ENCODE results near the gene STOX2.

Gene STOX2

DNA sequence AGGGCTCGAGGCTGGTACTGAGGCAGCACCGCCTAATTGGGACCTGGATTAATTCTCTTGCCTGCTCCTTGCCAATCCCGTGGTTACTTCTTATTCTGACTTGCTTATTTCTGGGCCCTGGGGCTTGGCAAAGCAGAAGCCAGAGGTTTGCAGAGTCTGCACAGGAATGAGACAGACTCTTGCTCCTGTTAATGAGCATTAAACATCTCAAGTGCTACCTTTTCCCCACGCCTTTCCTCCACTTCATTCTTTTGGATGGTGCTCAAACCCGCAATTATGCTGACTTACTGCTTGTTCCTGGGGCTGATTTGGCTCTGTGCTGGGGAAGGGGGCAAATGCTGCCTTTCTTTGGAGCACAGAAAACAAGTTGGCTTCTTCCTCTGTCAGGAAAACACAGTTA lies 16.5 kb upstream of the STOX2 start:
- DNase-seq (ENCODE audit: low read depth, low spot score), result no peak

DNA sequence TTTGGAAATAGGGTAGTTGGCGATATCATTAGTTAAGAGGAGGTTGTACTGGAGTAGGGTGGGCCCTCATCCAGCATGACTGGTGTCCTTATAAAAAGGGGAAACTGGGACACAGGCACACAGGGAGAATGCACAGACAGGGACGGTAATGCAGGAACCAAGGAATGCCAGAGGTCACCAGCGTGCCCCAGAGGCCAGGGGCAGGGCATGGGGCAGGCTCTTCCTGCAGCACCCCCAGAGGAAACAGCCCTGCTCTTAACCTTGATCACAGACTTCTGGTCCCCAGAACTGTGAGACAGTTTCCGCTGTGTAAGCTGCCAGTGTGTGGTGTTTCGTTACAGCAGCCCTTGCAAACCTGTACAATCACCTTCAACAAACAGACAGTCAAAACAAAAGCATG lies 15.9 kb upstream of the STOX2 start:
- DNase-seq (ENCODE audit: low read depth, low spot score), result no peak

DNA sequence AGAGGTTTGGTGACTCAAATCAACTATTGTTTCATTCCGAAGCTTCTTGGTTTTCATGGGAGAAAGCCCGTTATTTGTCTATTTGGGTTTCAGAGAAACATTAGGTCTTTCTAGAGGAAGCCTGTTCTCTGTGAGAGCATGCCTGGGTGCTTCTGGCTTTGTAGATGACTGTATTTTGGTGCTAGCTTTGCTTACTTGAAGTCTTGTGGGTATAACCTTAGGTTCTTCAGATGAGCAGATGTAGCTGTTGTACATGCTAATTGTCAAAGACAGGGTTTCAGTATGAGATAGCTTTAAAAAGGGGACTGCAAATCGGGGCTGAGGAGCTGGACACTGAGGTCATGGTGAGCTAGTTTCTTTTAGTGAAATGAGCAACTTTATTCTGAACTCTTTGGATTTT lies 7.9 kb upstream of the STOX2 start:
- no peak for DNase-seq (ENCODE audit: low read depth, low spot score)

DNA sequence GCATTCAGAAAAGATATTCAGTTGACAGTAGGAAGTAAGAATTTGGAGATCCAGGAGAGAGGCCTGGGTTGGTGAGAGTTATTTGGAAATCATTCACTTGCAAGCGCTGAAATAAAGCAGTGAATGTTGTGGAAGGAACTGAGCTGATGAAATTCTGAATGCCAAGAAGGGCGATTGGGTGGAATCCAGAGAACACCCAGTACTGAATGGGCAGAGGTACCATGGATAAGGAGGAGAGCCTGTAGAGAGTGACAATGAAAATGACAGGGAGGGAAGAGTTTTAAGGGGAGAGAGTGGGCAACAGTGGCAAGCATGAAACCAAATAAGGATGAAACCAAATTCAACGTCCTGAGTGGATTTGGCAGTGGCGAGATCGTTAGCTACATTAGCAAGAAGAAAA lies 6.7 kb upstream of the STOX2 start:
- DNase-seq (ENCODE audit: low read depth, low spot score), result no peak

DNA sequence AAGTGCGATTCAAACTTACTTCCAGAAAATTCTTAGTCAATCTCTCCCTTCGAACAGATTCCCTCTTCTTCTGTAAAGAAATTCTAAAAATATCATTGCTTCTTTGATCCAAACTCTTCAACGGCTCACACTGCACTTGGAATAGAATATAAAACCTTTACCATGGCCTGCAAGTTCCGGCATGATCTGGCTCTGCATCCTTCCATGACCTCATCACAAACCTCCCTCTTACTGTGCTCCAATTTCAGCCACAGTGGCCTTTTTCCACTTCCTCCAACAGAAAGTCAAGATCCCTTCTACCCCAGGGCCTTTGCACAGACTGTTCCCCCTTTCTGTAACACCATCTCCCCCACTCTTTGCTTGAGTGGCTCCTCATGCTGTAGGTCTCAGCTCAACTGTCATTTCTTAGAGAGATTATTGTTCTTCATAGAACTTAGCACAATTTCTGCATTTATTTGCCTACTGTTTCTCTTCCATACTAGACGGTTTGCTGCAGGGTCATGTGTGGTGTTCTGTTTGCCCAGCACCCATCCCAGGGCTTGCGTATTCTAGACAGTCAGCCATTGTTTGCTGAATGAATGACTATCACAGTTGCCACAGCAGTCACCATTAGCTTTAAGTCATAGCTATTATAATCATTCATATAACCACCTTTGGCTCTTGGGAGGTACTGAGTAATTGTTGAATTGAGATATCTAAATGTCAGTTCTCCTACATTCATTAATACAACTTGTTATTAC lies 1.9 kb upstream of the STOX2 start:
- DNase-seq (ENCODE audit: low read depth, low spot score), result no peak

DNA sequence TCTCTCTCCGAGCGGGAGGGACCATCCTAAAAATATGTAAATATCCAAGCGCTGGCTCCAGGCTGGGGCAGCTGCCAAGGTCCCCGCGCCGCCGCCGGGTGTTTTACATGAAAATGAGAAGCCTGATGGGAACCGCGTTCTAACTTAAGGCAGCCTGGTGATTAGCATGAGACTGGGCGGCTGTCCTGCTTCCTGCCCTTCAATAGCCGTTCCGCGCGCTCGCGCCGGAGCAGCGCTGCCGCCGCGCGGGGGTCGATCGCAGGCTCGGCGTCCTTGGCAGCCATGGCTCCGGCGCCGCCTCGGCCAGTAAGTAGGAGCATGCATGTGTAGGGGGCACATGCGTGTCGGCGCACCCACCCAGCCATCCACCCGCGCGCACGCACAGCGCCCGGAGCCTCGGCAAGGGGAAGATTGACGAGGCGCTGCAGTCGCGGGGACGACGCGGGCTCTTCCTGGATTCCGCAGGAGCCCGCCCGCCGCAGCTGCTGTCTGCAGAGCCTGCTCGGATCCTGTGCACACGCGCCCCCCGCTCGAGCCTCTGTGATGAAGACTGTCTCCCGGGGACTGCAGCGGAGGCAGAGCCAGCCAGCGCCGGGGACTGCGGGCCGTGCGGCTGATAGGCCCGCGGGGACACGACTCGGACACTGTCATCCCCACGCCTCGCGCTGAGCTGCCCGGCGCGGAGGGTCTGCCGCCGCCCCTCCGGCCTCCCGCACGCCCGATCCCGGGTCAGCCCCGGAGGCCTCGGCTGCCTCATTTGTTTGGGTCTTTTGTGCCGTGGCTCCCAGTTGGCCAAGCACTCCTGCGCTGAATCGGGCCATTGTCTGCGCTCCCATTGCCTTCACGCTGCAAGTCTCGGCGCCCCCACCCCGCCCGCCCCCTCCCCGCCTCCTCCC lies 734 bp downstream of the STOX2 start:
- peak; percentile 94 for DNase-seq (ENCODE audit: low read depth, low spot score)

DNA sequence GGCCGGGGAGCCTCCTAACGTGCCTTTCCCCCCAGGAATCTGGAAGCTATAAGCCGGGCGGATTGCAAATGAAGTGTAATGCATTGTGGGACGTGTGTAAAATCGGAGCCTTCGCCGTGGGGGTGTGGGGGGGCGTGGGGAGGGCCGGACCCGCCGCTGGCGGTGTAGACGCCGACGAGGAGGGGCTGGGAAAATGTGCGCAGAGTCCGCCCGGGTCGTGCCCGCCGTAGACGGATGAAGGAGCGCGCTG lies 1.3 kb downstream of the STOX2 start:
- no peak for DNase-seq (ENCODE audit: low read depth, low spot score)

DNA sequence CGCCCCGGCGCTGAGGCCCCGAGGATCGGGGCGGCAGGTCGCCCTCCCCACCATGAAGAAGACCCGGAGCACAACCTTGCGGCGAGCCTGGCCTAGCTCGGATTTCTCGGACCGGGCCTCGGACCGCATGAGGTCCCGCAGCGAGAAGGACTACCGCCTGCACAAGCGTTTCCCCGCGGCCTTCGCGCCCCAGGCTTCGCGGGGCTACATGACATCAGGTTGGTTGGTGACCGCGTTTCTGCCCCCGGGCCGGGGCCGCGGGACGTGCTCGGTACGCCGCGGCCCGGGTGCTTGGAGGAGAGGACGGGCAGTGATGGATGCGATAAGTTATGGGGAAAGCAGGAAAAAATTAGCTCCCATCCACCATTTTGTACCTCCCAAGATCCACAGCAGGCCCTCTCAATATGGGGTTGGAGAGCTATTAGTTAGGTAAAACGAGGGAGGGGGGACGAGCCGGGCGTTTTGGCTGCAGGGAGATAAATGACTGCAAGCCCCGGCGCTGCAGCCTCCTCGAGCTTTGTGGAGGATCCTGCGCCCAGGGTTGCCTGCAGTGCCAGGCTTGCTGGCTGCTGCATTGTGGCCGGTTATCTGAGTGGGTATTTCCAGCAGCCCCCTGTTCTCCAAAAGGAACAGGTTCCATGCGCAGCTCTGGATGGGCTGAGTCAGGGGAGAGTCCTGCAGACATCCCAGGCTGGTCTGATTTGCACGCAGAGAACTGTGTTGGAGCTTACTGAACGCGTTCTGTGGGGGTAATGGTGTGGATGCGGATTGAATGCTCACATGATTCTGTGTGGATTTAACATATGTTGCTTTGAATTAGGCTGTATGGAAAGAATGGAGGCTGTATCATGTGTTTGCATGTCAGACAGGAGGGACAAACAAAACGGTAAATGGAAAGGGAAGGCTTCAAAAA lies 1.9 kb downstream of the STOX2 start:
- peak; percentile 77 for DNase-seq (ENCODE audit: low read depth, low spot score)

DNA sequence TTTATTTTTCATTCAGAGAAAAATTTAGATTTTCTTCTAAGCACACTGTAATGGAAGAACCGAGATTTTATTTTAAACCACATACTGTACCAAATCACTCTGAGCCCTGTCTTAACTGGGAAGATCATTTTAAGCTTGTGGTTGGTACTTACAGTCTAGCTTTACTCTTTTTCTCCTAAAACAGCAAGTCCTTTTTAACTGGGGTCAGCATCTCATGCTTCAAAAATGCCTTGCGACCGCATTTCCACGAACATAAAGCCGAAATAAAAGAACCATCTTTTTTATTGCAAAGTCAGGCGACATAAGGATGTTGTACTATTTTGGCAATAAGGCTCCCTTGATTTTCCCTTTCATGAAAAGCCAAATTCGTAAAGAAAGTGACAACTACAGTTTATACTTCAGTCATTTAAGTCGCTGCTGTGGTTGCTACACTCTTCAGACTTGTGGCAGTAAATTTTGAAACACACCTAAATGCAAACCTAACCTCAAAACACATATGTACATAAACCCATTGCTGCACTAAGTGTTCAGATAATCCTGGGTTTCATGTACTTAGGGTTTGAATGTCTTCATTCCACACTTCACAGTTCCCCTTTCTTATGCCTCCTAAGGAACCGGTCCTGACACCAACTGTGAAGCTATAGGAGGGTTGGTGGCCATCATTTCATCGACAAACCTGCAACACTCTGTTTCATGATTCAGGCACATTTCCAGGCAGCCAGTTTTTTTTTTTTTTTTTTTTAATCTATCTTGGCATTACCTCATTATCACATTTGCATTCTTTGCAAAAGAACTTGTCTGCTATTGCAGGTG lies 3.0 kb downstream of the STOX2 start:
- no peak for DNase-seq (ENCODE audit: low read depth, low spot score)

DNA sequence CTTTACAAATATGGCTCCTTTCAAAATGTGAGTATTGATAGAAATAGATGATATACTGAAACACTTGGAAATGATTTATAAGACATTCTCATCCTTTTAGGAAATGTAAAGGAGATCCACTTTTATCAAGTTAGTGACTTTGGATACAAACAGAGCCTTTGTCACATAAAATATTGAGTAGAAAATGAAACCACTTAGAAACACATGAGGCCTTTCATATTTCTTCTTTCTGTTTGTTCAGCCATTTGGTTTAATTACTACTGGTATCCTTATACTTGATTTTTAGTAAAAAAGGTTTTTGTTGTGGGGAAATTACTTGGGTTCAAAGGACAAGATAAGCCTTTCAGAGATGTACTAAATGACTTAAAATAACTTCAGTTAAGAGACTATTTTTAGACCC lies 4.1 kb downstream of the STOX2 start:
- no peak for DNase-seq (ENCODE audit: low read depth, low spot score)

DNA sequence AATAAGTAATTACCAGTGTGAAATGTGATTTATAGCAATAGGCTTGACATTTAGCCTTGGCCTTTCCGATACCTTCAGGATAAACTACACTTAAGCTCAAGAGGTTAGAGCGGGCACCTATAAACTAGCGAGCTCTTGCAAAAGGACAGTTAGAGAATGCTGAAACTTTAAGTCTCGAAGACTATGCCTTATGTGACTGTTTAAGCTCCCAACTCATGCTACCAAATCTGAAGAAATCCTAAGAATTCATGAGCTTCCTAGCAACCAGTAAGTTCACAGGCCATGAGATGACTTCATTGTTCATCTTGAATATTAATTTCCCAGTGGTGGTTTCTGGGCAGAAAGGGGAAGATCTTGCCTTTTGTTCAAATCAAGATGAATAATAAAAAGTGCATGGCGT lies 4.7 kb downstream of the STOX2 start:
- no peak for DNase-seq (ENCODE audit: low read depth, low spot score)

DNA sequence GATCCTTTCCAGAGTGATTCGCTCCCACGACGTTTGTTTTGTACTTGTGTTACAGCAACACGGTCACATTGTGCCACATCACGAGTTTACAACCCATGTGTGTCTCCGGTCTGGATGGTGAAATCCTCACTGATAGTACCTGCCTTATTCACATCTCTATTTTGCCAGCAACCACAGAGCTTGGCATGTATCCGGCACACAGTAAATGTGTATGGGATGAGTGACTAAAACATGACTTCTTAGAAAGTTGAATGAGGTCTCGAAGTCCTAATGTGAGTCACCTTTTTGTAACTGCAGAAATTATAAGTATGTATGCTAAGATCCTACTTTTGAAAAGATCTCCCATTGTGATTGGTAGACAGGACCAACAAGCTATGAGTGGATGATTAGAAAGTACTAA lies 7.5 kb downstream of the STOX2 start:
- DNase-seq (ENCODE audit: low read depth, low spot score), result no peak

DNA sequence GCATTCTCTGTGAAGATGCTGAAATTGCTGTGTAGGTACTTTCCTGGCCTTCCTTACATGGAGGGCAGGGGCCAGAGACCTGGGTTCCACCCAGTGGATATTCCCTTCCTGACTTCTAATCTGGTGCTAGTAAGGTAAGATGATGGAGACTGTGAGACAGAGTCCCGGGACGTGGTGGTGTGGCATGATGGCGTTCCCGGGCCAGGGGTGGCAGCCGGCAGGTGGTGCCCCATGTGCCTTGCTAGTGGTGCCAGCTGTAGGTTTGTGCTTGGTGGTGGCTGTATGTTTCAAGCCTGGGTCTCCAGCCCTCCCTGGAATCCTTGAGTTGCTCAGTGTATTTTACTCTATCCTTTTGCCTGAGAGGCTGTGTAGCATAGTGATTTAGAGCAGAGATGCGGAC lies 10.9 kb downstream of the STOX2 start:
- no peak for DNase-seq (ENCODE audit: low read depth, low spot score)

DNA sequence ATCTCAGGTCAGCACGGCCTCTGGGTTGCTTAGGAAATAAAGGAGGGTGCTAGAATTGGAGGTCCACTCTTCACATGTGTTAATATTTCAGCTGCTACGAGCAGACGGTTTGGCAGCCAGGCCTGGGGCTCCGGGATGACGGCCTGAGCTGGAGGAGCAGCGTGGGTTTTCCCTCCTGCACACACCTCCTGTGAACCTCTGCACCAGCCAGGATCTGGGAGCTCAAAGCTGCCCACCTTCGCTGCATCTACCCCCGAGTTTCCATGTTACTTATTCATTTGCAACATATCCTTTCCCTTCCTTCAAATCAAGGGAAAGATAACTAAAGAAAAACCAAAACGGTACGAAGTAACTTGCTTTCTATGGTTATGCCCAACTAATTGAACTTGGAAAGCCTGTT lies 13.6 kb downstream of the STOX2 start:
- DNase-seq (ENCODE audit: low read depth, low spot score), result no peak

DNA sequence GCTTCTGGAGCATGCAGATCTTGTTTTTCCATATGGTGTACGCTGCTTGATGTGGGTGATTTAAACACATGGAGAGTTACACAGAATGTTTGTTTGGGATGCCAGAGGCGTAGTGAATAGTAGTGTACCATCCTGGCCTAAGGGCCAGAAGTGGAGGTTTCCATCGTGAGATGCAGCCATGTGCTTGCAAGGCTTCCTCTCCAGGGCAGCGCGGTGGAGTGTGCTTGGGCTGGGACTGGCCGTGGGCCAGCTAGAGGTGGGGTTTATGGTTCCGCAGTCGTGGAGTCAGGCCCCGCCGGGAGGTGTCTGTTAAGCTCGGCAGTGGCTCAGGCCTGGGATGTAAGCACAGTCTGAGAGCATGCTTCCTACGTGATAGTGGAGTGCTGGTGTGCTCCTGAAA lies 14.0 kb downstream of the STOX2 start:
- no peak for DNase-seq (ENCODE audit: low read depth, low spot score)

DNA sequence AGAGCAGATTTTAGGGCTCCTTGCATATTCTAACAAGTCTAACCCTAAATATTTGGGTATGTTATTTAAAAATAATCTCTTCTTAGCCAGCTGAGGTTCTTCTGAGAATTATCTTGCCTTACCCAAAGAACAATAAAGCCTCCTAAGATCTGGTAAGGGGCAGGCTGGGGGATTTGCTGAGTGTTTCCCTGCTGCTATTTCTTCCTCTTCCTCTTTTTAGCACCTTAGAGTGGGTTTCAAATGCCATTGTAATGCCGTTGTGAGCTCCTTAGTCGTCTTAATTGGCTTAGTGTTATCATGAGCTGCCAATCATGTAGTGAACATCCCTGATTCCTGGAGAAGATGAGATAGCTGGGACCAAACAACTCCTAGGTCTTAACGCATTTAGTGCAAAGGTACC lies 15.4 kb downstream of the STOX2 start:
- no peak for DNase-seq (ENCODE audit: low read depth, low spot score)

DNA sequence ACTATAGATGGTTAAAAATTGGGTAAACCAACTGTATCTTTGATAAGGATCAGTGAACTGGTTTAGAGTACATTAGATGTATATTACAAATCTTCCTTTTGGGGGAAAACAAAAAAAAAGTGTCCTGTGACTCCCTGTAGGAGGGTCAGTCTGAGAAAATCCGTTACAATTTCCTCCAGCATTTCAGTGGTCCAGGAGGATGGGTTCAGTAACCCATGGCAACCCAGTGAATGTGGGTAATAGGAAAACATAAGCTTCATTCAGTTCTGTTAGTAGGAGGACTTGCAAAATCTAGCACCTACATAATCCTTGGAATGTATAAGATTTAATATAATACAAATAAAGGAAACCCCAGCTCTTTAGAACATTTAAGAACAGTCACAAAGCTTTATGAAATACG lies 16.2 kb downstream of the STOX2 start:
- no peak for DNase-seq (ENCODE audit: low read depth, low spot score)

DNA sequence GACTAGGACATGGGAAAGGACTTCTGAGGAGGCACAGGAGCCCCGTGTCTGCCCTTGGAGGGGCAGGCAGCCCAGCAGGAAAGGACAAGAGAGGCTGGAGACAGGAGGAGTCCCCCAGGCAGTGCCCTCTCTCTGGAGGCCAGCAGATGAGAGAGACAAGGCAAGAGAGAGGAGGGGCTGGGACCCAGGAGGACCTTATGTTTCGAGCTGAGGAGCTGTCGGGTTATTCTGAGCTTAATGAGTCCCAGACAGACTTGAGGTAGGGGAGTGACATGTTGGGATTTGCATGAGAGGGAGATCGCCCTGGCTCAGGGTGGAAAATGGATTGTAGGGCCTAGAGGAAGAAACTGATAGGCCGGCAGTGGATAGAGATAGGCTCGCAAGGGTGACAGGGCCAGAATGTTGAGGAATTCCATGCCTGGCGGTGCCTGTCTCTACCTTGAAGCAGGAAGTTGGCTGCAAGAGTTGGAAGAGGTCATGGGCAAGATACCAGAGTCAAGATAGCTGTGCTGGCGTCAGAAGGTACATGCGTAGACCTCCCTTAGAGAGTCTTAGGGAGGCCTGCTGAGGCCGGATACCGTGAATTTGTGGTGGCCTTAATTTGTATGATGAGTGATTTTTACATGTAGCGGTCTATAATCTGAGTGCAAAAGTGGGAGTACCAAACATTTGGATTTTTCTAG lies 19.4 kb downstream of the STOX2 start:
- no peak for DNase-seq (ENCODE audit: low read depth, low spot score)

DNA sequence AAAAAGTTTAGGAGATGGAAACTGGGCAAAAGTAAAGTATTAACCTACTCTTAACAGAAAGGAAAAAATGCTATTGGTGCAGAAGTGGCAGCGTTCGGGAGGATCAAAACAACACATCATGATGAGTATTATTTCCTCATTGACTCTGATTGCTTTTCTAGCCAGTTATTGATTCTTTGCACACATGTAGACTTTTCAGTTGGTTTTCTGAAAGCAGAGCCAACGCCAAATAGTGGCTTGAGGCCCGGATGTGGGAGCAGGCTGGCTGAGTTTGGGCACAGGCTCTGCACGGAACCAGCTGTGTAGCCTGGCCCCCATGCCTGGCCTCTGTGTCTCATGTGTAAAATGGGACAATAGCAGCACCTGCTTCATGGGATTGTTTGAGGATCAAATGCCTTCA lies 21.8 kb downstream of the STOX2 start:
- DNase-seq (ENCODE audit: low read depth, low spot score), result no peak

DNA sequence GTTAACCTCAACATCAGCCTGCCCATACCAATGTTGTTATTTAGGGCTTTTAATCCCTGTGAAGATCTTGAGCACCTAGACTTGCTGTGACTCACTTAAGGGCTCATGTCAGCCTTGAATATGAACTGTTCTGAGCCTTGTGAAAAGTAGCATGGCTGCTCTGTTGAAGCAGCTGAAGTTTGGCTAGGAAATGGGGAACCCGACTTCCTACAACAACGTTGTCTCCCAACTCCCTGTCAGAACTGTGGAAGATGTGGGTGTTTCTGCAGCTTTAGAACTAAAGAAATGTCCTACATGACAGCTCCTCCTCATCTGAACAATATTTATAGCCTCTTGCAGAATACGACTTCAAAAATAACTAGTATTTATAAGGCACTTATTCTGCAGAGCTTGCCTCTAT lies 27.5 kb downstream of the STOX2 start:
- no peak for DNase-seq (ENCODE audit: low read depth, low spot score)

DNA sequence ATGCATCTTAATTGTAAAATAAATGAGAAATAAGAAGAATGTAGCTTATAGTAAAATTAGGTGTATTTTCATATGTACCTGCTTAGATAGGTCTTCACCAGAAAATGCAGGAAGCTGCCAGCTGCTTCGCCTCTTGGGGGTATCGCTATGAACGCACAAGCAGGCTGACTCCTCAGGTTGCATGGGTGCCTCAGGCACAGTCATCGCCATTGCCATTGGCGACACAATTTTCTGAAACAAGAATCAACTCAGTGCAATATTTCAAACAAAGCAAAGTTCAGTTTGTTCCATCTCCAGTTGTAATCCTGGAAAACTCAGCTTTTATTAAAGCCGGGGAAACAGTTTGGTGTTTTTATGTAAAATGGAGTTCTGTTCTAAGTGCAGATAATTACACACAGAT lies 29.7 kb downstream of the STOX2 start:
- no peak for DNase-seq (ENCODE audit: low read depth, low spot score)
